H1 (cell line): Measurements from ENCODE around the gene RNF220. TPM values are rescaled to one million over a fixed set of nuclear protein-coding genes. Genes with fewer than 3 reads are reported as not detected.

Source experiments
- CTCF ChIA-PET: fragments of 300-600 bp; sonication (Branson Sonifier 250); formaldehyde crosslinking; loops from one replicate; lab custom pipeline; 2021; ENCODE audit not compliant: partially characterized antibody; lab: Charles Lee
- POLR2A ChIA-PET: fragments of 300-600 bp; sonication (Branson Sonifier 250); formaldehyde crosslinking; loops from one replicate; lab custom pipeline; 2021; ENCODE audit warnings: inconsistent platforms; ENCODE audit not compliant: partially characterized antibody; lab: Charles Lee
- DNase-seq, 2 experiments: peaks; one replicate each; pipeline versions ENCODE4 v3.0.0 to v3.0.0-alpha.2; 2010 to 2022; ENCODE audit warnings: low spot score in 2 of 2, low read depth in 1 of 2, mixed read lengths in 1 of 2
- FAIRE-seq: peaks from 2 replicates; lab custom pipeline; 2011; peaks lifted over from hg19 to GRCh38; lab: Jason Lieb, UNC
- H2AFZ ChIP-seq: 2 replicates; pipeline ENCODE4 v1.8.1; 2012; ENCODE audit warnings: low read length, inconsistent platforms
- H2AK5ac ChIP-seq: 2 replicates; pipeline ENCODE4 v1.6.1; 2013; ENCODE audit warnings: low read depth, low read length
- H2BK120ac ChIP-seq: replicated peaks from 2 replicates; pipeline ENCODE3; 2013; ENCODE audit warnings: low read depth, low read length, inconsistent platforms
- H2BK12ac ChIP-seq: 2 replicates; pipeline ENCODE4 v1.6.1; 2013; ENCODE audit warnings: low read depth, low read length
- H2BK15ac ChIP-seq: 2 replicates; pipeline ENCODE4 v1.6.1; 2013; ENCODE audit warnings: low read length
- H2BK20ac ChIP-seq: 2 replicates; pipeline ENCODE4 v1.6.1; 2013; ENCODE audit warnings: low read length
- H2BK5ac ChIP-seq: 2 replicates; pipeline ENCODE4 v1.6.1; 2013; ENCODE audit warnings: low read depth, low read length
- H3K14ac ChIP-seq: 2 replicates; pipeline ENCODE4 v1.6.1; 2013; ENCODE audit warnings: inconsistent platforms; ENCODE audit not compliant: insufficient read length
- H3K18ac ChIP-seq: 2 replicates; pipeline ENCODE4 v1.6.1; 2013; ENCODE audit warnings: low read length; ENCODE audit errors: extremely low read depth
- H3K23ac ChIP-seq: 2 replicates; pipeline ENCODE4 v1.6.1; 2013; ENCODE audit warnings: inconsistent platforms; ENCODE audit not compliant: insufficient read length
- H3K23me2 ChIP-seq: 2 replicates; pipeline ENCODE4 v1.6.1; 2013; ENCODE audit warnings: low read depth, low read length
- H3K27ac ChIP-seq: 2 replicates; pipeline ENCODE4 v1.6.1; 2011; ENCODE audit warnings: low read depth, low read length, inconsistent platforms
- H3K27me3 ChIP-seq, 4 experiments: replicated peaks in 1 of 4; 1 replicate in 1 of 4; 2 replicates in 3 of 4; pipeline versions ENCODE4 v1.6.1 to v1.8.1; 2011 to 2013; ENCODE audit warnings: low read length in 3 of 4, mild to moderate bottlenecking in 3 of 4, inconsistent platforms in 2 of 4, mixed read lengths in 2 of 4, moderate library complexity in 1 of 4; ENCODE audit not compliant: control insufficient read depth in 3 of 4, insufficient read depth in 3 of 4; ENCODE audit errors: extremely low read depth in 1 of 4
- H3K36me3 ChIP-seq, 4 experiments: 2 replicates each; pipeline versions ENCODE4 v1.6.1 to v1.8.1; 2011 to 2013; ENCODE audit warnings: mild to moderate bottlenecking in 4 of 4, low read length in 3 of 4, moderate library complexity in 2 of 4, control low read depth in 1 of 4, inconsistent platforms in 1 of 4; ENCODE audit not compliant: insufficient read depth in 4 of 4, control insufficient read depth in 2 of 4
- H3K4ac ChIP-seq: replicated peaks from 2 replicates; pipeline ENCODE3; 2013; ENCODE audit warnings: low read length, low read depth, mixed read lengths, inconsistent platforms; ENCODE audit not compliant: insufficient read length
- H3K4me1 ChIP-seq, 4 experiments: replicated peaks in 1 of 4; 1 replicate in 1 of 4; 2 replicates in 3 of 4; pipeline versions ENCODE4 v1.6.1 to v1.8.1; 2011 to 2013; ENCODE audit warnings: low read length in 3 of 4, inconsistent platforms in 2 of 4, mixed read lengths in 1 of 4; ENCODE audit not compliant: insufficient read depth in 4 of 4, control insufficient read depth in 3 of 4
- H3K4me2 ChIP-seq, 2 experiments: 2 replicates each; pipeline versions ENCODE4 v1.6.1 to v1.8.1; 2011 to 2013; ENCODE audit warnings: low read depth in 2 of 2, low read length in 2 of 2, control low read depth in 1 of 2, inconsistent platforms in 1 of 2, mild to moderate bottlenecking in 1 of 2; ENCODE audit not compliant: insufficient read depth in 1 of 2
- H3K4me3 ChIP-seq, 4 experiments: fragments of 200-600, 300-600 bp in 1 of 4; sonication (generic), shearing (Covaris generic), sonication (Bioruptor Twin) in 1 of 4; 2 replicates each; pipeline versions ENCODE4 v1.5.1 to v1.8.1; 2011 to 2016; ENCODE audit warnings: low read length in 4 of 4, low read depth in 3 of 4, control low read depth in 2 of 4, inconsistent platforms in 2 of 4, mild to moderate bottlenecking in 2 of 4, mixed read lengths in 1 of 4, moderate library complexity in 1 of 4; ENCODE audit not compliant: insufficient read depth in 2 of 4; ENCODE audit errors: extremely low read depth in 1 of 4
- H3K56ac ChIP-seq: replicated peaks from 2 replicates; pipeline ENCODE3; 2013; ENCODE audit warnings: low read depth, mild to moderate bottlenecking, mixed read lengths, low read length, inconsistent platforms; ENCODE audit not compliant: insufficient read length
- H3K79me1 ChIP-seq: 2 replicates; pipeline ENCODE4 v1.6.1; 2013; ENCODE audit warnings: low read depth, low read length, control low read depth
- H3K79me2 ChIP-seq, 2 experiments: 2 replicates each; pipeline versions ENCODE4 v1.6.1 to v1.8.1; 2012 to 2013; ENCODE audit warnings: low read length in 2 of 2, mild to moderate bottlenecking in 2 of 2, inconsistent platforms in 1 of 2; ENCODE audit not compliant: insufficient read depth in 2 of 2, control insufficient read depth in 1 of 2
- H3K9ac ChIP-seq, 4 experiments: replicated peaks in 1 of 4; 1 replicate in 1 of 4; 2 replicates in 3 of 4; pipeline versions ENCODE4 v1.6.1 to v1.8.1; 2011 to 2013; ENCODE audit warnings: low read depth in 3 of 4, low read length in 3 of 4, control low read depth in 2 of 4, mild to moderate bottlenecking in 2 of 4, moderate library complexity in 2 of 4, inconsistent platforms in 1 of 4; ENCODE audit errors: extremely low read depth in 1 of 4
- H3K9me3 ChIP-seq, 2 experiments: 2 replicates each; pipeline versions ENCODE4 v1.6.1 to v1.8.1; 2012 to 2013; ENCODE audit warnings: mild to moderate bottlenecking in 2 of 2, moderate library complexity in 2 of 2, control low read depth in 1 of 2, inconsistent platforms in 1 of 2, low read depth in 1 of 2, low read length in 1 of 2, mixed read lengths in 1 of 2; ENCODE audit not compliant: insufficient read depth in 2 of 2
- H4K20me1 ChIP-seq, 2 experiments: replicated peaks in 1 of 2; 2 replicates each; pipeline versions ENCODE3 to v1.8.1; 2011 to 2013; ENCODE audit warnings: inconsistent platforms in 2 of 2, low read length in 2 of 2, mild to moderate bottlenecking in 1 of 2; ENCODE audit not compliant: insufficient read depth in 2 of 2, control insufficient read depth in 1 of 2
- H4K5ac ChIP-seq: 2 replicates; pipeline ENCODE4 v1.6.1; 2013; ENCODE audit warnings: low read length, low read depth, mixed read lengths, inconsistent platforms; ENCODE audit not compliant: insufficient read length
- H4K8ac ChIP-seq: 2 replicates; pipeline ENCODE4 v1.8.0; 2013; ENCODE audit warnings: mild to moderate bottlenecking, moderate library complexity, low read length, inconsistent platforms; ENCODE audit not compliant: insufficient read depth; ENCODE audit errors: extremely low read depth
- H4K91ac ChIP-seq: replicated peaks from 2 replicates; pipeline ENCODE3; 2013; ENCODE audit warnings: low read length, mixed read lengths, inconsistent platforms; ENCODE audit not compliant: insufficient read length
- ATF3 ChIP-seq: IDR thresholded peaks from 2 replicates; pipeline ENCODE4 v1.6.1; 2011; ENCODE audit warnings: low read depth, mild to moderate bottlenecking, low read length; ENCODE audit not compliant: insufficient read depth
- CBX8 ChIP-seq: fragments of 300-800, 300-1000 bp; sonication (generic); IDR thresholded peaks from 2 replicates; pipeline ENCODE4 v1.7.1; 2016; ENCODE audit warnings: low read depth, low read length, borderline replicate concordance
- CTBP2 ChIP-seq: IDR thresholded peaks from 2 replicates; pipeline ENCODE4 v1.7.0; 2011; ENCODE audit warnings: borderline replicate concordance, mild to moderate bottlenecking, moderate library complexity, mixed read lengths, low read length; ENCODE audit not compliant: insufficient read depth, insufficient read length
- EZH2 ChIP-seq: fragments of 200-600 bp; sonication (generic); IDR thresholded peaks from 2 replicates; pipeline ENCODE4 v1.7.1; 2012; ENCODE audit warnings: low read depth, mild to moderate bottlenecking, moderate library complexity, low read length, inconsistent platforms; ENCODE audit not compliant: severe bottlenecking
- HDAC6 ChIP-seq: IDR thresholded peaks from one replicate; pipeline ENCODE4 v1.7.1; 2012; ENCODE audit warnings: low read depth, mild to moderate bottlenecking, inconsistent platforms, low read length, moderate library complexity
- KDM4A ChIP-seq: IDR thresholded peaks from one replicate; pipeline ENCODE4 v1.7.1; 2012; ENCODE audit warnings: low read depth, mild to moderate bottlenecking, moderate library complexity, low read length, inconsistent platforms; ENCODE audit not compliant: severe bottlenecking
- MAFK ChIP-seq: IDR thresholded peaks from 2 replicates; pipeline ENCODE4 v1.6.1; 2012; ENCODE audit warnings: low read depth, mild to moderate bottlenecking, improper control_type of control experiment, low read length
- SIRT6 ChIP-seq: IDR thresholded peaks from one replicate; pipeline ENCODE4 v1.7.1; 2012; ENCODE audit warnings: low read length, inconsistent platforms
- TEAD4 ChIP-seq: IDR thresholded peaks from 2 replicates; pipeline ENCODE4 v1.6.1; 2012; ENCODE audit warnings: low read depth, low read length, inconsistent platforms, mixed read lengths
- WGBS, 2 experiments: shearing (Covaris generic) in 1 of 2; methylation state at CpG; one replicate each; pipeline versions ENCODE4 v1.1.6 to v1.1.7; 2013 to 2015; ENCODE audit warnings: low lambda C conversion rate in 2 of 2, mixed read lengths in 2 of 2, inconsistent platforms in 1 of 2, low coverage in 1 of 2, missing lambda C conversion rate in 1 of 2; ENCODE audit not compliant: insufficient replicate concordance in 2 of 2, insufficient coverage in 1 of 2, insufficient read length in 1 of 2; ENCODE audit errors: extremely low coverage in 1 of 2, missing lambda C conversion rate in 1 of 2; 5-methylcytosine and 5-hydroxymethylcytosine counted together
- polyA plus RNA-seq, 7 experiments: library from polyadenylated mRNA; depleted of rRNA in 3 of 7; stranded (reverse) in 5 of 7; unstranded in 2 of 7; fragments of >200 nt in 5 of 7; fragments of 200-250 nt in 2 of 7; gene quantifications; 1 replicate in 5 of 7; 2 replicates in 1 of 7; 4 replicates in 1 of 7; pipeline versions ENCODE4 v1.2.1 to v1.2.3, GENCODE V29; 2011 to 2013; ENCODE audit warnings: missing spikeins in 2 of 7, mixed read lengths in 2 of 7
- total RNA-seq: library from RNA; stranded (reverse); fragmentation: NEBNext Ultra II Directional; extraction: Animal tissue kit (Norgen Biotek cat#: 25700); gene quantifications from 2 replicates; pipeline ENCODE4 v1.2.1, GENCODE V29; 2021

RNF220 gene
- total and polyA plus RNA-seq, 2 of the 8 experiments (the other 6 are each of a cell fraction or from before 2014, with no cell fraction given) = 123 to 160 TPM

- Histone ChIP-seq H2AFZ (no peak overlapping the region), H3K4me1 (peaks cover 11 to 42% (median 36%) of the 10 kb centered on the region in 4 experiments), H3K79me2 (peaks cover 0 to 34% of the 10 kb centered on the region in 2 experiments; a peak in 2 of 4 replicates), H2BK5ac (no peak overlapping the region), H4K20me1 (peaks cover 3 to 8% of the 10 kb centered on the region in 2 experiments), H3K4me3 (no peak overlapping the region), H2BK20ac (no peak overlapping the region), H3K14ac (no peak overlapping the region), H3K79me1 (peaks cover 2% of the 10 kb centered on the region; the same call in 1 of the 2 replicates), H2AK5ac (no peak overlapping the region; the same call in 1 of the 2 replicates), H3K4ac (no peak overlapping the region), H4K8ac (no peak overlapping the region), H3K9ac (no peak overlapping the region), H3K23me2 (peaks cover 12% of the 10 kb centered on the region), H3K56ac (no peak overlapping the region), H2BK120ac (no peak overlapping the region), H3K23ac (no peak overlapping the region), H3K4me2 (no peak overlapping the region), H3K36me3 (peaks cover 0 to 5% (median 0%) of the 10 kb centered on the region in 4 experiments; a peak in 1 of 8 replicates), H2BK15ac (no peak overlapping the region), H3K27ac (no peak overlapping the region), H2BK12ac (no peak overlapping the region), H3K27me3 (peaks cover 0 to 10% (median 4%) of the 10 kb centered on the region in 4 experiments; a peak in 5 of 7 replicates), H3K18ac (no peak overlapping the region), H4K91ac (no peak overlapping the region), H4K5ac (no peak overlapping the region), H3K9me3 (no peaks in the 10 kb centered on the region)
- no peak for FAIRE-seq
- DNase-seq = no peak
- WGBS, 2 experiments = 88% methylated on average over 3 of the region's 3 CpGs; no CpG with 5 or more reads in 1 of the 2 experiments
- TF ChIP-seq CBX8 = no peak
- TF ChIP-seq ATF3 = no peak
- no peak for TF ChIP-seq HDAC6
- no peak for TF ChIP-seq KDM4A
- TF ChIP-seq SIRT6 = no peak
- TF ChIP-seq EZH2 = no peak
- TF ChIP-seq MAFK = no peak
- TF ChIP-seq CTBP2 = no peak
- TF ChIP-seq TEAD4 = no peak
- POLR2A ChIA-PET = interaction anchor here (0.6 to 0.9 kb wide), 3 partner anchors 8 to 173 kb away, joined by 3 read pairs; no protein-coding TSS in a partner anchor
- CTCF ChIA-PET = no interaction called here
Observed at GRCh38 chr1:44419901-44420300, 14.8 kb downstream of the RNF220 start.
